HUDEP-2 (cell line): ENCODE measurements around the gene OR5H6.
"Not testable (repeated sequence)": the region's sequence is repeated elsewhere in the genome, so short reads cannot be mapped to it uniquely, and the experiment has no call there.

ENCODE experiments used
- DNase-seq, 76 experiments: peaks; one replicate each; lab custom pipeline; 2025; ENCODE audit not compliant: unreplicated experiment in 76 of 76; lab: John Stamatoyannopoulos, UW

OR5H6 gene

DNA sequence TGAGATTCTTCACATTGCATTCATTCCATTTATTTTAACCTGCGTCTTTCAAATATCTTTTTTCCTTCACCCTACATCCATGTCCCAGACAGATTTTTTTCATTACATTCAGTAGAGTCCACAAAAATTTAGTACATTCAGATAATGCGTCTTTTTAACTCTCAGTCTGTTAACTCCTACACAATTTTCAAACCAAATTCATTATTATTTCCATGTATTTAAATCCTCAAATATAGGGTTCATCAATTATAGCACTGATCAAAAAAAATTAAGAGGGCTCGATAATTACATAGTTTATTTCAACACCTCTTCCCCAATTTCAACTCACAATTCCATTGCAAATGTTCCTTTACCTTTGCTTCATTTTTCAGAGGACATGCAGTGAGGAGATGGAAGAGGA lies at the start of gene OR5H6:
Gene OR5H6, plus strand, starts transcription at position 301 of the 400 bp plus-strand sequence. Its CDS starts 89 bp downstream, at position 390.
- no peak for DNase-seq

- no peak for DNase-seq
Measured at GRCh38 chr3:98215051-98215450, 49.0 kb upstream of the OR5H6 start.

- DNase-seq: no peak
Measured at GRCh38 chr3:98223907-98224672, 40.0 kb upstream of the OR5H6 start.

DNA sequence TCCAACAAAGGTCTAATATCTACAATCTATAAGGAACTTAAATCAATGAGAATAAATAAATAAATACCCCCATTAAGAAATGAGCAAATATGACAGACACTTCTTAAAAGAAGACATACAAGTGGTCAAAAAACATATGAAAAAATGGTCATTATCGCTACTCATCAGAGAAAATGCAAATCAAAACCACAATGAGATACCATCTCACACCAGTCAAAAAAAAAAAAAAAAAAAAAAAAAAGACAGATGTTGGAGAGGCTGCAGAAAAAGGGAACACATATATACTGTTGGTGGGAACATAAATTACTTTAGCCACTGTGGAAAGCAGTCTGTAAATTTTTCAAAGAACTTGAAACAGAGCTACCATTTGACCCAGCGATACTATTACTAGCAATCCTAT lies 31.6 kb upstream of the OR5H6 start:
- DNase-seq: no peak

DNA sequence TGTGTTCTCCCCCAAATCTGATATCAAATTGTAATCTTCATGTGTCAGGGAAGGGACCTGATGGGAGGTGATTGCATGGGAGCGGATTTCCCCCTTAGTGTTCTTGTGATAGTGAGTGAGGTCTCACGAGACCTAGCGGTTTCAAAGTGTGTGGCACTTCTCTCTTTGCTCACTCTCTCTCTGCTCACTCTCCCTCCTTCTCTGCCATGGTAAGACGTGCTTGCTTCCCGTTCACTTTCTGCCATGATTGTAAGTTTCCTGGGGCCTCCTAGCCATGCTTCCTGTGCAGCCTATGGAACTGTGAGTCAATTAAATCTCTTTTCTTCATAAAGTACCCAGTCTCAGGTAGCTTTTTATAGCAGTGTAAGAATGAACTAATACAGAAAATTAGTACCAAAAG lies 30.6 kb upstream of the OR5H6 start:
- DNase-seq: no peak

- DNase-seq: no peak
Measured at GRCh38 chr3:98240131-98240530, 23.9 kb upstream of the OR5H6 start.

DNA sequence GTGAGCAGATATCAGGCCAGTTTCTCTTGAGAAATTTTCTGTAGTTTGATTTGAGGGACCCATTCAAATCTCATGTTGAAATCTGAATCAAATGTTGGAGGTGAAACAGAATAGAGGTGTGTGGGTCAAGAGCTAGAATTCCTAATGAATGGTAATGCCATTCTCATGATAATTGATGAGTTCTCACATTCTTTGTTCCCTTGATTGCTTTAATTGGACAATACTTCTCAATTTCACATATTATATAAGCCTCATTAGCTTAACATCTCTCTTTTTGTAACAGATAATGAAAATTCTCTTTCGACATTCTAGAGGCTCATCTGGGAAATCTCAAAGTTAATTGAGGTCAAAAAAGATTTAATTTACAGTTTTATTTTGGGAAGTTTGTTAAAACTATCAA lies 21.9 kb upstream of the OR5H6 start:
- DNase-seq: no peak

GRCh38 chr3:98243843-98244242 lies 20.2 kb upstream of the OR5H6 start:
- no peak for DNase-seq

GRCh38 chr3:98246142-98246541 lies 17.9 kb upstream of the OR5H6 start:
- no peak for DNase-seq

- not testable (repeated sequence) for DNase-seq
Measured at GRCh38 chr3:98256026-98256425, 8.0 kb upstream of the OR5H6 start.

DNA sequence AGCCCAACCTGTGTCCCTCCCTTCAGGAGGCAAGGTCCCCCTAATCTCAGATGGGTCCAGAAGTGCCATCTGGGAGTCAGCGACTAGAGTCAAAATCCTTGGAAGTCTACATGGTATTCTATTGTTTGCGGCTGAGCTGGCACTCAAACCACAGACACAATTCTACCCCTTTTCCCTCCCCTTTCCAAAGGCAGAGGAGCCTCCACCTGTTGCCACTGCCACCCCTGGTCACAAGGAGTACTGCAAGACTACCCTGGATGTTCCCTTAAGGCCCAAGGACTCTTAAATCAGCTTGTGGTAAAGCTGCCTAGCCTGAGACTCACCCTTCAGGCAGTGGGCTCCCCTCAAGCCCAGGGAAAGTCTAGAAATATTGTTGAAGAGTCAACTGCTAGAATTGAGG lies 4.3 kb upstream of the OR5H6 start:
- peak in 7 of 76 experiments; percentile 0 to 12 (median 3) for DNase-seq

- no peak for DNase-seq
Measured at GRCh38 chr3:98262046-98262445, 2.0 kb upstream of the OR5H6 start.

DNA sequence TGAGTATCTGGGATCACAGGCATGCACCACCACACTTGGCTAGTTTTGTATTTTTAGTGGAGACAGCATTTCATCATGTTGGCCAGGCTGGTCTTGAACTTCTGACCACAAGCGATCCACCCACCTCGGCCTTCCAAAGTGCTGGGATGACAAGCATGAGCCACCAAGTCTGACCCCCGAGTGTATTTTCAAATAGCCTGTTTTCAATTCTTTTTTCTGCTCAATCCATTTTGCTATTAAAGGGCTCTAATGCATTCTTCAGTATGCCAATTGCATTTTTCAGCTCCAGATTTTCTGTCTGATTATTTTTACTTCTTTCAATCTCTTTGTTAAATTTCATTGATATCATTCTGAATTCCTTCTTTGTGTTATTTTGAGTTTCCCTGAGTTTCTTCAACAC lies 5.8 kb downstream of the OR5H6 start:
- no peak for DNase-seq

DNA sequence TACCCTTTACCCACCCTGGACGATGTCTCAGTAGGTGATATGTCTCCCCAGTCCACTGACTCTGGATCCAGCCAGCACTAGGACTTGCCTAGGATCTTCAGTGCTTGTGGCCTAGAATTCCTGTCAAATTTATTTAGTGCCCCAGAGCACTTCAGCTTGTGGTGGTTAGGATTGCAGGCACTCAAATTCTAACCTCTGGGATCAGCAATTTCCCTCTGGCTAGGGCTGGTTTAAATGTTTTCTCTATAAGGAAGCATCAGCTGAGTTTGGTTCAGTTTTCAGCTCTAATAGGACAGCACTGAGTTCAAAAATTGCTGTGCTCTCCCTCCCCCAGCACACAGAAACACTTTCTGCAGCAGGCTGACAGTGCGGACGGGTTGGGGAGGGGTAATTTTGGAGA lies 8.1 kb downstream of the OR5H6 start:
- no peak for DNase-seq

DNA sequence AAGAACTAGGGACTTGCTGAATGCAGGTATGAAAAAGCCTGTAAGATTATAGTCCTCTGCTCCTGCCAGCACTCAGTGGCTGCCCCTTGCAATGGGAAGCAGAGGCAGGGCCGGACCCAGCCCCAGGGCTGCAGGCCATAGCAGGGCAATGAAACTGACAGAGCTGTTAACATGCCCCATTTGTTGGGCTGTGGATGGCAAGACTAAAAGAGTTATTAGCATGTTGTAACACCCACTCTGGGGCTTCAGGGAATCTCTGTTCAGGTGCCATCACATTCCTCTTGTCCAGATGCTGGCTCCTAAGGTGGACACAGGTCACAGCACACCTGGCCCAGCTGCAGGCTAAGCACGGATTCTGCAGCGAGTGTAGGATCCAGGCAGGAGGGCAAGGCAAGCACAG lies 10.9 kb downstream of the OR5H6 start:
- no peak for DNase-seq

- no peak for DNase-seq
Measured at GRCh38 chr3:98282205-98282604, 18.2 kb downstream of the OR5H6 start, which contains the start of gene OR5H2. Gene OR5H2 (plus strand): TSS chr3:98282505. CDS start chr3:98282903, 398 bp downstream.

DNA sequence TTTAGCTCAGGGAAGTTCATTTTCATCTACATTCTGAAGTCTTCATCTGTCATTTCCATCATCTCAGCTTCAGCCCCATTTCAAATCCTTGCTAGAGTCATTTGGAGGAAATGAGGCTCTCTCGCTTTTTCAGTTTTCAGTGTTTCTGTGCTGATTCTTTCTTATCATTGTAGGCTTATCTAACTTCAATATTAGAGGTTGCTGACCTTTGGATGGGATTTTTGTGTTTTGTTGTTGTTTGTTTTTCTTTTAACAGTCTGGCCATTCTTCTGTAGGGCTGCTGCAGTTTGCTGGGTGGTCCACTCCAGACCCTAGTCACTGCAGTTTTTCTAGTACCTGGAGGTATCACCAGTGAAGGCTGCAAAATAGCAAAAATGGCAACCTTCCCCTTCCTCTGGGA lies 26.9 kb downstream of the OR5H6 start:
- DNase-seq: no peak

DNA sequence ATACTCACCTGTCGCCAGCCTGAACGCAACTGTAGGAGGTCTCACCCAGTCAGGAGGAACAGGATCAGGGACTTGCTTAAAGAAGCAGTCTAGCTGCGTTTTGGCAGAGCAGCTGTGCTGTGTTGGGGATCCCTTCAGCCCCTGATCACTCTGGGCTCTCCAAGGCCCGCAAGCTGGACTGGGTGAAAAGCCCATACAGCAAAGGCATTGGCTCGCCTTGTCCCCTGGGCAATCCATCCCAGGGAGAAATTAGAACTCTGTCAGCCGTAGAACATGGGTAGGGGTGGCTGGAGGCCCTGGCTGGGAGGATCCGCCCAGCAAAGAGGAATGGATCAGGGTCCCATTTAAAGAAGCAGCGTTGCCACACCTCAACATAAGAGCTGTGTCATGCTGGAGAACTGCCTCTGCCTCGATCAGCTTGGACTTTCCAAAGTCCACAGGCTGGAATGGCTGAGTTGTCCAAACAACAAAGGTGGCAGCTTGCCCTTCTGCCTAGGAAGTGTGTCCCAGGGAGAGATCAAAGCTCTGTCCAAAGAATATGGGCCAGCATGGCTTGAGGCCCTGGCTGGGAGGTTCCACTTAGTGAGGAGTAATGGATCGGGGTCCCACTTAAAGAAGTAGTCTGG lies 27.4 kb downstream of the OR5H6 start:
- DNase-seq: no peak
